GM12892 (cell line): ENCODE measurements around the gene UPK3BL2.
"Not testable (repeated sequence)": the region's sequence is repeated elsewhere in the genome, so short reads cannot be mapped to it uniquely, and the experiment has no call there.

Experiments used
- POLR2A ChIP-seq: IDR thresholded peaks from 2 replicates; pipeline ENCODE4 v1.6.1; 2011; ENCODE audit warnings: low read depth, low read length, control low read depth
- POLR2AphosphoS5 ChIP-seq: IDR thresholded peaks from 2 replicates; pipeline ENCODE4 v1.6.1; 2011; ENCODE audit warnings: low read depth, low read length, control low read depth
- TAF1 ChIP-seq: IDR thresholded peaks from 2 replicates; pipeline ENCODE4 v1.6.1; 2011; ENCODE audit warnings: low read depth, mild to moderate bottlenecking, control low read depth, low read length, borderline replicate concordance

DNA sequence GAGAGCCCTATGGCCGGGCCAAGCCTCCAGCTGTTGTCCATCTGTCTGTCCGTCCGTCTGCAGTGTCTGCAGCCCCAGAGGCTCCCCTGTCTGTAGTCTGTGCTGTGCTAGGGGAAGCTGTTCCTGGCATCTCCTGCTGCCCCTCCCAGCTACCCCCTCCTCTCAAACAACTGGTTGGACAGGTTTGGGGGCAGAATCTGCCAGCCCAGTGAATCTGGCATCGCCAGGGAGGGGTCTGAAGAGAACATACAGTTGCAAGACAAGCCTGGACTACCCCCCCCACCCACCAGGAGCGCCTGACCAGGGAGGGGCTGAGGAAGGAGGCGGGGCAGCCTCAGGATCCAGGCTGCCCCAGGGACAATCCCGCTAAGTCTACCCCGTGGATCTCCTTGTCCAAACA, at the start of gene UPK3BL2:
- not testable (repeated sequence) for TF ChIP-seq TAF1, POLR2AphosphoS5, POLR2A
